GM20431 (cell line): ENCODE results near the gene TRIM33.
"Not testable (repeated sequence)": the region's sequence is repeated elsewhere in the genome, so short reads cannot be mapped to it uniquely, and the experiment has no call there.

Experiments
- in situ Hi-C: fragments of 300-500 bp; cut with MseI, MboI; formaldehyde crosslinking; loops from one replicate; pipeline ENCODE4 v1.15.0; 2020; ENCODE audit warnings: low sequenced_read_pairs; ENCODE audit not compliant: unreplicated experiment

The TRIM33 gene

GRCh38 chr1:114435088-114435715, 75.8 kb downstream of the TRIM33 start:
- in situ Hi-C loops: no loop called here

GRCh38 chr1:114431026-114431425, 80.0 kb downstream of the TRIM33 start:
- in situ Hi-C loops: no loop called here

- in situ Hi-C loops: no loop called here
Measured at GRCh38 chr1:114428083-114428754, 82.8 kb downstream of the TRIM33 start.

GRCh38 chr1:114427612-114428011, 83.4 kb downstream of the TRIM33 start:
- in situ Hi-C loops: no loop called here

- in situ Hi-C loops: no loop called here
Measured at GRCh38 chr1:114423455-114423854, 87.5 kb downstream of the TRIM33 start.

GRCh38 chr1:114418948-114419347, 92.1 kb downstream of the TRIM33 start:
- in situ Hi-C loops: not testable (repeated sequence)

GRCh38 chr1:114397601-114398000, 113.4 kb downstream of the TRIM33 start:
- in situ Hi-C loops: no loop called here

GRCh38 chr1:114395863-114396262, 115.1 kb downstream of the TRIM33 start:
- in situ Hi-C loops: no loop called here

- in situ Hi-C loops: no loop called here
Measured at GRCh38 chr1:114390960-114391359, 120.0 kb downstream of the TRIM33 start.

- in situ Hi-C loops: no loop called here
Measured at GRCh38 chr1:114390361-114390760, 120.6 kb downstream of the TRIM33 start.

GRCh38 chr1:114388432-114389003, 122.5 kb downstream of the TRIM33 start:
- in situ Hi-C loops: no loop called here

GRCh38 chr1:114387585-114387984, 123.4 kb downstream of the TRIM33 start:
- in situ Hi-C loops: not testable (repeated sequence)

- in situ Hi-C loops: no loop called here
Measured at GRCh38 chr1:114387010-114387360, 124.0 kb downstream of the TRIM33 start.

- in situ Hi-C loops: no loop called here
Measured at GRCh38 chr1:114386129-114387009, 124.6 kb downstream of the TRIM33 start.

- in situ Hi-C loops: no loop called here
Measured at GRCh38 chr1:114384922-114385321, 126.1 kb downstream of the TRIM33 start.

- in situ Hi-C loops: no loop called here
Measured at GRCh38 chr1:114379987-114380386, 131.0 kb downstream of the TRIM33 start.

- in situ Hi-C loops: no loop called here
Measured at GRCh38 chr1:114379358-114379757, 131.6 kb downstream of the TRIM33 start.

- in situ Hi-C loops: no loop called here
Measured at GRCh38 chr1:114377356-114377755, 133.6 kb downstream of the TRIM33 start.

- in situ Hi-C loops: loop anchor here (25.0 kb wide), 1 partner anchor 192 kb away; no protein-coding TSS in a partner anchor
Measured at GRCh38 chr1:114369930-114370329, 141.1 kb downstream of the TRIM33 start.

GRCh38 chr1:114369266-114369919, 141.6 kb downstream of the TRIM33 start:
- in situ Hi-C loops: loop anchor here (25.0 kb wide), 1 partner anchor 193 kb away; no protein-coding TSS in a partner anchor
